Middle frontal gyrus (tissue), 1 donor: Measurements from ENCODE around the gene TM9SF2.
"Not testable (repeated sequence)": the region's sequence is repeated elsewhere in the genome, so short reads cannot be mapped to it uniquely, and the experiment has no call there.

Experiments
- DNase-seq: peaks from one replicate; pipeline ENCODE4 v3.0.0-alpha.2; 2015; ENCODE audit warnings: low spot score; ENCODE audit errors: extremely low spot score

Gene TM9SF2

GRCh38 chr13:99501184-99501847 lies at the start of gene TM9SF2:
Gene TM9SF2 (plus strand): TSS chr13:99501472. CDS start chr13:99501607, 135 bp downstream.
- DNase-seq = peak; percentile 87

GRCh38 chr13:99454518-99455183 lies 46.6 kb upstream of the TM9SF2 start:
- DNase-seq = no peak

- no peak for DNase-seq
Measured at GRCh38 chr13:99459099-99459850, 42.0 kb upstream of the TM9SF2 start.

- DNase-seq = not testable (repeated sequence)
Measured at GRCh38 chr13:99460802-99461201, 40.5 kb upstream of the TM9SF2 start.

GRCh38 chr13:99463646-99464397 lies 37.5 kb upstream of the TM9SF2 start:
- no peak for DNase-seq

GRCh38 chr13:99464441-99464949 lies 36.8 kb upstream of the TM9SF2 start:
- DNase-seq = no peak

GRCh38 chr13:99465454-99465853 lies 35.8 kb upstream of the TM9SF2 start:
- no peak for DNase-seq

- no peak for DNase-seq
Measured at GRCh38 chr13:99467764-99468163, 33.5 kb upstream of the TM9SF2 start.

GRCh38 chr13:99469041-99469440 lies 32.2 kb upstream of the TM9SF2 start:
- DNase-seq = no peak

- no peak for DNase-seq
Measured at GRCh38 chr13:99470027-99470426, 31.2 kb upstream of the TM9SF2 start.

GRCh38 chr13:99471221-99472121 lies 29.8 kb upstream of the TM9SF2 start:
- DNase-seq = no peak

- no peak for DNase-seq
Measured at GRCh38 chr13:99472122-99472440, 29.2 kb upstream of the TM9SF2 start.

GRCh38 chr13:99473515-99473914 lies 27.8 kb upstream of the TM9SF2 start:
- DNase-seq = no peak

GRCh38 chr13:99476648-99477047 lies 24.6 kb upstream of the TM9SF2 start:
- no peak for DNase-seq

- no peak for DNase-seq
Measured at GRCh38 chr13:99477493-99477892, 23.8 kb upstream of the TM9SF2 start.

GRCh38 chr13:99481366-99481765 lies 19.9 kb upstream of the TM9SF2 start:
- no peak for DNase-seq

- DNase-seq = no peak
Measured at GRCh38 chr13:99484473-99484872, 16.8 kb upstream of the TM9SF2 start.

GRCh38 chr13:99486996-99487395 lies 14.3 kb upstream of the TM9SF2 start:
- DNase-seq = no peak

GRCh38 chr13:99489028-99489427 lies 12.2 kb upstream of the TM9SF2 start:
- DNase-seq = no peak

GRCh38 chr13:99491750-99492149 lies 9.5 kb upstream of the TM9SF2 start:
- not testable (repeated sequence) for DNase-seq
